ENCODE measurements around the gene PRR15. TPM values are rescaled to one million over a fixed set of nuclear protein-coding genes. Genes with fewer than 3 reads are reported as not detected.
A peak's percentile ranks its signal among the peaks of the same experiment; 100 is the strongest.

Gene PRR15
- total and polyA plus RNA-seq, 2 of the 8 experiments (the other 6 are each of a cell fraction or from before 2014, with no cell fraction given), result 4.9 to 7.9 TPM

- TF ChIP-seq CTCF (IDR thresholded peaks at IDR 0.05; ENCODE audit: control extremely low read depth in 1 of 3, insufficient read depth in 1 of 3, low read depth in 1 of 3, low read length in 3 of 3) (peak in 1 of 3 experiments; percentile 4; a peak in 1 of 4 replicates), SAP30 (IDR thresholded peaks at IDR 0.05; ENCODE audit: insufficient read depth, insufficient replicate concordance, low read length) (no peak)
Measured at GRCh38 chr7:29611941-29612544, 48.4 kb downstream of the PRR15 start (continued).

All from H1 (cell line).